ENCODE results near the gene OR2G2. TPM values are rescaled to one million over a fixed set of nuclear protein-coding genes. Genes with fewer than 3 reads are reported as not detected.

The OR2G2 gene
- total and polyA plus RNA-seq, 2 of the 8 experiments (the other 6 are each of a cell fraction or from before 2014, with no cell fraction given), result not detected

DNA sequence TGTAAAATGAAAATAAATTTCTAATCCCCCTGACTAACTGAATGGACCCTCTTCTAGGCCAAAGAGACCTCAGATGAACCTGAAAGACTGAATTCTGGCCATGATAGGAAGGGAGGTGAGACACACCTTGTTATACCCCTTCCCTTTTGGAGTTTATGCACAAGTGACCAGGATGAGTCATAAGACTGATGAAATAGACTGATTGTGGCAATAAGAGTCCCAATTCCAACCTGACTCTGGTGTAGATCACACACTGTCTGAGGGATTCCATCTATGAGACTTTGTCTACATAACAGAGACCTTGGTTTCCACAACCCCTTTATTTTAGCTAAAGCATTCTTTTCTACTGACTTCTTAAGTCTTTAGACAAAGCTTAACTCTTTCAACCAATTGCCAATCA, 13.5 kb upstream of the OR2G2 start:
- Histone ChIP-seq H2AK5ac (ENCODE audit: low read depth, low read length) (no peak overlapping the region), H2BK5ac (ENCODE audit: low read depth, low read length) (no peak overlapping the region), H2BK120ac (replicated peaks; ENCODE audit: low read depth, low read length) (no peak overlapping the region), H3K27ac (ENCODE audit: low read depth, low read length) (no peak overlapping the region), H3K14ac (ENCODE audit: insufficient read length) (no peak overlapping the region), H3K79me1 (ENCODE audit: low read depth, low read length) (no peaks in the 10 kb centered on the region), H3K4me3 (ENCODE audit: extremely low read depth in 1 of 4, insufficient read depth in 2 of 4, low read depth in 3 of 4, low read length in 4 of 4) (no peak overlapping the region), H2BK12ac (ENCODE audit: low read depth, low read length) (no peak overlapping the region), H3K79me2 (ENCODE audit: control insufficient read depth in 1 of 2, insufficient read depth in 2 of 2, low read length in 2 of 2) (no peaks in the 10 kb centered on the region), H2AFZ (ENCODE audit: low read length) (no peak overlapping the region), H3K27me3 (replicated peaks in 1 of 4; ENCODE audit: control insufficient read depth in 3 of 4, extremely low read depth in 1 of 4, insufficient read depth in 3 of 4, low read length in 3 of 4) (no peaks in the 10 kb centered on the region), H2BK20ac (ENCODE audit: low read length) (no peak overlapping the region), H3K23ac (ENCODE audit: insufficient read length) (no peak overlapping the region), H3K4me2 (ENCODE audit: insufficient read depth in 1 of 2, low read depth in 2 of 2, low read length in 2 of 2) (no peak overlapping the region), H4K91ac (replicated peaks; ENCODE audit: insufficient read length, low read length) (no peak overlapping the region), H3K56ac (replicated peaks; ENCODE audit: insufficient read length, low read depth, low read length) (no peak overlapping the region), H3K23me2 (ENCODE audit: low read depth, low read length) (no peaks in the 10 kb centered on the region), H3K4ac (replicated peaks; ENCODE audit: insufficient read length, low read depth, low read length) (no peak overlapping the region), H4K5ac (ENCODE audit: insufficient read length, low read depth, low read length) (no peak overlapping the region), H3K9ac (replicated peaks in 1 of 4; ENCODE audit: extremely low read depth in 1 of 4, low read depth in 3 of 4, low read length in 3 of 4) (no peak overlapping the region), H2BK15ac (ENCODE audit: low read length) (no peak overlapping the region), H4K8ac (ENCODE audit: extremely low read depth, insufficient read depth, low read length) (no peak overlapping the region), H3K9me3 (ENCODE audit: insufficient read depth in 2 of 2, low read depth in 1 of 2, low read length in 1 of 2) (peaks cover 22 to 38% of the 10 kb centered on the region in 2 experiments; a peak in 2 of 4 replicates), H4K20me1 (replicated peaks in 1 of 2; ENCODE audit: control insufficient read depth in 1 of 2, insufficient read depth in 2 of 2, low read length in 2 of 2) (no peaks in the 10 kb centered on the region), H3K36me3 (ENCODE audit: control insufficient read depth in 2 of 4, insufficient read depth in 4 of 4, low read length in 3 of 4) (no peaks in the 10 kb centered on the region), H3K18ac (ENCODE audit: extremely low read depth, low read length) (no peak overlapping the region), H3K4me1 (replicated peaks in 1 of 4; ENCODE audit: control insufficient read depth in 3 of 4, insufficient read depth in 4 of 4, low read length in 3 of 4) (no peaks in the 10 kb centered on the region)
- ChIA-PET POLR2A (ENCODE audit: partially characterized antibody) (no interaction called here), CTCF (ENCODE audit: partially characterized antibody) (no interaction called here)
- no peak for FAIRE-seq
- no peak for DNase-seq (ENCODE audit: low read depth in 1 of 2, low spot score in 2 of 2)
- TF ChIP-seq TAF7 (optimal IDR thresholded peaks at IDR 0.05; ENCODE audit: borderline replicate concordance, low read depth, low read length) (no peak), RAD21 (IDR thresholded peaks at IDR 0.05 in 1 of 2, conservative IDR thresholded peaks at IDR 0.05 in 1 of 2; ENCODE audit: low read depth in 2 of 2, low read length in 2 of 2) (no peak), GABPA (IDR thresholded peaks at IDR 0.05; ENCODE audit: borderline replicate concordance, insufficient read depth, low read length) (no peak), POLR2A (IDR thresholded peaks at IDR 0.05; ENCODE audit: control extremely low read depth in 1 of 2, low read depth in 2 of 2, low read length in 2 of 2) (no peak), CTCF (IDR thresholded peaks at IDR 0.05; ENCODE audit: control extremely low read depth in 1 of 3, insufficient read depth in 1 of 3, low read depth in 1 of 3, low read length in 3 of 3) (no peak), NRF1 (IDR thresholded peaks at IDR 0.05; ENCODE audit: low read depth, low read length) (no peak), EP300 (IDR thresholded peaks at IDR 0.05; ENCODE audit: borderline replicate concordance in 1 of 2, low read depth in 2 of 2, low read length in 2 of 2) (no peak), CHD1 (IDR thresholded peaks at IDR 0.05; ENCODE audit: low read depth, low read length) (no peak), MAFK (IDR thresholded peaks at IDR 0.05; ENCODE audit: low read depth, low read length) (no peak), CTBP2 (IDR thresholded peaks at IDR 0.05; ENCODE audit: borderline replicate concordance, insufficient read depth, insufficient read length, low read length) (no peak), ZNF274 (IDR thresholded peaks at IDR 0.05; ENCODE audit: borderline replicate concordance, extremely low read depth, low read length) (no peak), GTF2F1 (IDR thresholded peaks at IDR 0.05; ENCODE audit: borderline replicate concordance, low read depth, low read length) (no peak), CHD2 (IDR thresholded peaks at IDR 0.05; ENCODE audit: low read length) (no peak)
